Chondrocyte (in vitro differentiated cells): ENCODE measurements around the gene SOX15. TPM values are rescaled to one million over a fixed set of nuclear protein-coding genes. Genes with fewer than 3 reads are reported as not detected.

Source experiments
- DNase-seq: peaks from one replicate; pipeline ENCODE4 v3.0.0; 2021; ENCODE audit warnings: mixed read lengths, low spot score
- H3K27ac Mint-ChIP-seq: one replicate; pipeline ENCODE4 v1.8.0; 2021; ENCODE audit warnings: mild to moderate bottlenecking, moderate library complexity, mixed read lengths; ENCODE audit not compliant: unreplicated experiment
- H3K27me3 Mint-ChIP-seq: 2 replicates; pipeline ENCODE4 v1.8.0; 2021; ENCODE audit warnings: low read depth, mixed read lengths
- H3K36me3 Mint-ChIP-seq: 2 replicates; pipeline ENCODE4 v1.8.0; 2021; ENCODE audit warnings: low read depth, mixed read lengths
- H3K4me1 Mint-ChIP-seq: 2 replicates; pipeline ENCODE4 v1.8.0; 2021; ENCODE audit warnings: low read depth, mild to moderate bottlenecking, mixed read lengths
- H3K4me3 Mint-ChIP-seq: one replicate; pipeline ENCODE4 v1.8.0; 2021; ENCODE audit warnings: mild to moderate bottlenecking, moderate library complexity, mixed read lengths; ENCODE audit not compliant: unreplicated experiment
- H3K9me3 Mint-ChIP-seq: 2 replicates; pipeline ENCODE4 v1.8.0; 2021; ENCODE audit warnings: low read depth, mixed read lengths
- total RNA-seq: library from RNA; stranded (reverse); gene quantifications from 3 replicates; pipeline ENCODE4 v1.2.1, GENCODE V29; 2021
- TF ChIP-seq, protein P1 (sequence below): fragments of 200-600 bp; sonication (generic); IDR thresholded peaks from 2 replicates; pipeline ENCODE4 v1.5.0; 2021; ENCODE audit warnings: antibody characterized with exemption, mild to moderate bottlenecking, moderate library complexity

The SOX15 gene
- total RNA-seq, 1 donor from 2014 or later: 0.32 TPM

DNA sequence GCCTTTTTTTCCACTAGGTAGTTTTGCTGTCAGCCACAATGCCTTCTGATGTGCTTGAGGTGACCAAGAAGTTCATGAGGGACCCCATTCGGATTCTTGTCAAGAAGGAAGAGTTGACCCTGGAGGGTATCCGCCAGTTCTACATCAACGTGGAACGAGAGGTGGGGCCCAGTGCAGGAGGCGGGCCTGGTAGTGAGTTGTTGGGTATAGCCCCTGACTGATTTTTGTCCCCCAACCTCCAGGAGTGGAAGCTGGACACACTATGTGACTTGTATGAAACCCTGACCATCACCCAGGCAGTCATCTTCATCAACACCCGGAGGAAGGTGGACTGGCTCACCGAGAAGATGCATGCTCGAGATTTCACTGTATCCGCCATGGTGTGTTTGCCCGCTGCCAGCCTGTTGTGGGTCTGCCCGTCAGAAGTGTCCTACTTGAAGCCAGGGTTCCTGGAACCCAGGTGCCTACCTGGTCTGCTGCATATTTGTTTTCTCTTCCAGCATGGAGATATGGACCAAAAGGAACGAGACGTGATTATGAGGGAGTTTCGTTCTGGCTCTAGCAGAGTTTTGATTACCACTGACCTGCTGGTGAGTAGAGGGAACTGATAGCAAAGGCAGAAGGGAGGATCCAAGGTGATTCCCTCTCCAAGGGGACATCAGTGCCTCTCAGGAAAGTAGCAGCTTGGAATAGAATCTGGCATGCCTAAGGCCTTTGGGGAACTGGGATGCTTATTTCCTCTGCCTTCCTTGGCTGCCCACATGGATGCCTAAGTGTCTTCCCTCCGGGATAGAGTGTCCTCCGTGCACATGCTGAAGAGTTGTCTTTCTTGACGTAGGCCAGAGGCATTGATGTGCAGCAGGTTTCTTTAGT lies 12.3 kb downstream of the SOX15 start:
- Mint-ChIP-seq H3K27me3 (no peaks in the 10 kb centered on the region), H3K4me1 (peaks cover 72% of the 10 kb centered on the region), H3K4me3 (no peak overlapping the region), H3K36me3 (peaks cover 46% of the 10 kb centered on the region), H3K27ac (peak overlapping the region; percentile 65), H3K9me3 (no peaks in the 10 kb centered on the region)
- TF ChIP-seq, protein P1, sequence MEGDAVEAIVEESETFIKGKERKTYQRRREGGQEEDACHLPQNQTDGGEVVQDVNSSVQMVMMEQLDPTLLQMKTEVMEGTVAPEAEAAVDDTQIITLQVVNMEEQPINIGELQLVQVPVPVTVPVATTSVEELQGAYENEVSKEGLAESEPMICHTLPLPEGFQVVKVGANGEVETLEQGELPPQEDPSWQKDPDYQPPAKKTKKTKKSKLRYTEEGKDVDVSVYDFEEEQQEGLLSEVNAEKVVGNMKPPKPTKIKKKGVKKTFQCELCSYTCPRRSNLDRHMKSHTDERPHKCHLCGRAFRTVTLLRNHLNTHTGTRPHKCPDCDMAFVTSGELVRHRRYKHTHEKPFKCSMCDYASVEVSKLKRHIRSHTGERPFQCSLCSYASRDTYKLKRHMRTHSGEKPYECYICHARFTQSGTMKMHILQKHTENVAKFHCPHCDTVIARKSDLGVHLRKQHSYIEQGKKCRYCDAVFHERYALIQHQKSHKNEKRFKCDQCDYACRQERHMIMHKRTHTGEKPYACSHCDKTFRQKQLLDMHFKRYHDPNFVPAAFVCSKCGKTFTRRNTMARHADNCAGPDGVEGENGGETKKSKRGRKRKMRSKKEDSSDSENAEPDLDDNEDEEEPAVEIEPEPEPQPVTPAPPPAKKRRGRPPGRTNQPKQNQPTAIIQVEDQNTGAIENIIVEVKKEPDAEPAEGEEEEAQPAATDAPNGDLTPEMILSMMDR: no peak
- no peak for DNase-seq

DNA sequence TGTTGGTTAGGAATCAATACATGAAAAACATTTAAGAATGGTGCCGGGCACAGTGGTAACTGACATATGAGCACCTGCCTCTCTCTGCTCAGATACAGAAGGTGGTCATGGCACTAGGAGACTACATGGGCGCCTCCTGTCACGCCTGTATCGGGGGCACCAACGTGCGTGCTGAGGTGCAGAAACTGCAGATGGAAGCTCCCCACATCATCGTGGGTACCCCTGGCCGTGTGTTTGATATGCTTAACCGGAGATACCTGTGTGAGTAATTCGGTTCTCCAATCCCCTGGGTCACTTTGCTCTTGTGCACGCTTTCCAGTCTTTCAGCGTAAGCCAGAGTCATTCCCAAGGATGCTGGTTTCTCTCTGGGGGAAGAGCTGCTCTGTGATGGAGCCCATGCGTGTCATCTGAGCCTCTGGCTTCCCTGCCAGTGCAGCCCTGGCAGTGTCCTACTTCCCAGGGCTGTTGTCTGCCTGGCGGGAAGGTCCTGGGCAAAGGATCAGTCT lies 13.4 kb downstream of the SOX15 start:
- no peak for DNase-seq
- Mint-ChIP-seq H3K4me1 (peaks cover 72% of the 10 kb centered on the region), H3K27me3 (no peaks in the 10 kb centered on the region), H3K27ac (peak overlapping the region; percentile 57), H3K4me3 (no peak overlapping the region), H3K9me3 (no peaks in the 10 kb centered on the region), H3K36me3 (peaks cover 45% of the 10 kb centered on the region)
- TF ChIP-seq, protein P1: no peak

DNA sequence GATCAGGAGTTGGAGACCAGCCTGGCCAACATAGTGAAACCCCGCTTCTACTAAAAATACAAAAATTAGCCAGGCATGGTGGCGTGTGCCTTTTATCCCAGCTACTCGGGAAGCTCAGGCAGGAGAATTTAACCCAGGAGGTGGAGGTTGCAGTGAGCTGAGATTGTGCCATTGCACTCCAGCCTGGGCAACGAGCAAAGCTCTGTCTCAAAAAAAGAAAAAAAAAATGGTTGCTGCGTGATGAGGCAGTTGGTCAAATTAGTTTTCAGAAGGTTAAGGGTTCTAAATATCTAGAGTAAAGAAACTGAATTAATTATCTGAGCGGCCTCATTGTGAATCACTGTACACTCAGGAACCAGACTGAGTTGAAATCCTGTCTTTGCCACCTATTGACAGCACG lies 13.9 kb downstream of the SOX15 start:
- peaks cover 69% of the 10 kb centered on the region for H3K4me1 Mint-ChIP-seq
- no peak for DNase-seq
- no peaks in the 10 kb centered on the region for H3K27me3 Mint-ChIP-seq
- peak overlapping the region; percentile 35 for H3K4me3 Mint-ChIP-seq
- H3K27ac Mint-ChIP-seq: peak overlapping the region; percentile 22
- peaks cover 47% of the 10 kb centered on the region for H3K36me3 Mint-ChIP-seq
- H3K9me3 Mint-ChIP-seq: no peaks in the 10 kb centered on the region
- TF ChIP-seq, protein P1: no peak

DNA sequence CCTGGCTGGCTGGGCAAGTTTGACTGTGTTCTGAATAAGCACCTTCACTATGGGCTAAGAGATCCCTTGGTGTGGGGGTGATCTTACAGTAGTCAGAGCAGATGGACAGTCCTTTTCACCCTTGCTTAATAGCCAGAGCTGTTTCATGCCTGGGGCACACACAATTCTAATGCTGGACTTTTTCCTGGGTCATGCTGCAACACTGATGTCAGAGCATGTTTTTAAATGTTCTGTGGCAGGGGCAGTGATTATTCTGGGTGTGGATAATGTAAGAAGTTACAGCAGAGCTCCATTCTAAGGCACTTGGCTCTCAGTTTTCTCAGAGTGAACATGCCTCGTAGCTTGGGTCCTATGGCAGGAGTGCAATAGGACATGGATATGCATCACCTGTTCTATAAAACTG lies 14.4 kb downstream of the SOX15 start:
- peak overlapping the region; percentile 45 for H3K27ac Mint-ChIP-seq
- peak overlapping the region; percentile 94 for H3K4me3 Mint-ChIP-seq
- no peaks in the 10 kb centered on the region for H3K27me3 Mint-ChIP-seq
- H3K9me3 Mint-ChIP-seq: no peaks in the 10 kb centered on the region
- H3K4me1 Mint-ChIP-seq: peaks cover 64% of the 10 kb centered on the region
- H3K36me3 Mint-ChIP-seq: peaks cover 51% of the 10 kb centered on the region
- TF ChIP-seq, protein P1: no peak
- no peak for DNase-seq

DNA sequence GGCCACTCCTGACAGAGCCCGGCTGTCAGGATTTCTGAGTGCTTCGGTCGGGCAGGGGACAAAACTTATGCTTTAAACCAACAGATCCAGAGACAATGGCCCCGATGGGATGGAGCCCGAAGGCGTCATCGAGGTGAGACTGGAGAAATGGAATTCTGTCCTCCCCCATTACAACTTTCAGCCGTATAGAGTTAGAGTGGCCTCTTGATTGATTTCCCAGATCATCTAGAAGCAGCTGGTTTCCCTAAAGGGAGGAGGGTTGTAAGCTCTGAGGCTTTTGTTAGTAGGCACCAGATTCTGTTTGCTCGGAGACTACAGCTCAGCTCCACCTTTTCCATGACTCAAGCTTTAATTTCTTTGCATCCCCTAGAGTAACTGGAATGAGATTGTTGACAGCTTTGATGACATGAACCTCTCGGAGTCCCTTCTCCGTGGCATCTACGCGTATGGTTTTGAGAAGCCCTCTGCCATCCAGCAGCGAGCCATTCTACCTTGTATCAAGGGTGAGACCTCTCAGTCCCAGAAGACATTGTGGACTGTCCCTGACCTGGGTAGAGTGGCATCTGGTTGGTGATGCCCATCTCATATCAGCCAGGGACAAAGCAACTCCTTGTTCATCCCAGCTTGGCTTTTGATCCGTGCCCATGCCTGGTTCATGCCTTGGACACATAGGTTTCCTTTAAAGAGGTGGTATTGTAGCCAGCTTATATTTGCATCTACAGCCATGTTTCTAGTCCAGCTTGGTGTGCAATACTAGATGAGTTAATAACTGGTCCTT lies 15.5 kb downstream of the SOX15 start:
- Mint-ChIP-seq H3K27me3 (no peaks in the 10 kb centered on the region), H3K27ac (peak overlapping the region; percentile 82), H3K4me3 (peak overlapping the region; percentile 94), H3K9me3 (no peaks in the 10 kb centered on the region), H3K4me1 (peaks cover 57% of the 10 kb centered on the region), H3K36me3 (peaks cover 56% of the 10 kb centered on the region)
- DNase-seq: no peak
- TF ChIP-seq, protein P1: no peak
